ENCODE measurements around the gene LRRC14B.

DNA sequence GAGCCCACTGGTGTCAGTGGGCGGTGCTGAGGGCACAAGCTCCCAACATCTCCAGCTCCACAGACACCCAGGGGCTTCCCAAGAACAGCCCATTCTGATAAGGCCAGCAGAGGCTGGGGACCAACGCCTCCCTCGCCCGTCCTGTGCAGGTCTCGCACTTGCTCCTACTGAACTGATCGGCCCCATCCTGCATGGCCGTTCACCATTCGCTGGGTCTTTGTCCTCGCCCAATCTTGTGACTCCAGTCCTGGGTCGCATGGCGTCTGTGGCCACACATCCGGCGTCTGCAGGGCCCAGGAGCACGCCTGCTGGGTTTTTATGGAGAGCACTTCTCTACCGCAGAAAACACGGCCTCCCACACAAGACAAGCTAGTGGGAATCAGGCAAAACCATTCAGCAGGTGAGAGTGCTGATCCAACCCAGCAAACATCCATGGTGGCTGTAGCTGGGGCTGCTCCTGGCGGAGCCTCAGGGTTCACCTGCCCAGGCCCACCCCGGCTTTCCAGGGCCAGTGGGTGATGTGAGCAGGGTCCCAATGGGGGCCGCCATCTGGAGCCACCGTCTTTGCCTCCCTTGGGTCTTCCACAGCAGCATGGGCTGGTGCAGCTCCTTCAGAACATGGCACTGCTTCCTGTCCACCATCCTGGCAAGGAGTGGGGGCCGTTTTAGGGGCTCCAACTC is 7.4 kb downstream of the LRRC14B start:
- TF ChIP-seq, protein P1, sequence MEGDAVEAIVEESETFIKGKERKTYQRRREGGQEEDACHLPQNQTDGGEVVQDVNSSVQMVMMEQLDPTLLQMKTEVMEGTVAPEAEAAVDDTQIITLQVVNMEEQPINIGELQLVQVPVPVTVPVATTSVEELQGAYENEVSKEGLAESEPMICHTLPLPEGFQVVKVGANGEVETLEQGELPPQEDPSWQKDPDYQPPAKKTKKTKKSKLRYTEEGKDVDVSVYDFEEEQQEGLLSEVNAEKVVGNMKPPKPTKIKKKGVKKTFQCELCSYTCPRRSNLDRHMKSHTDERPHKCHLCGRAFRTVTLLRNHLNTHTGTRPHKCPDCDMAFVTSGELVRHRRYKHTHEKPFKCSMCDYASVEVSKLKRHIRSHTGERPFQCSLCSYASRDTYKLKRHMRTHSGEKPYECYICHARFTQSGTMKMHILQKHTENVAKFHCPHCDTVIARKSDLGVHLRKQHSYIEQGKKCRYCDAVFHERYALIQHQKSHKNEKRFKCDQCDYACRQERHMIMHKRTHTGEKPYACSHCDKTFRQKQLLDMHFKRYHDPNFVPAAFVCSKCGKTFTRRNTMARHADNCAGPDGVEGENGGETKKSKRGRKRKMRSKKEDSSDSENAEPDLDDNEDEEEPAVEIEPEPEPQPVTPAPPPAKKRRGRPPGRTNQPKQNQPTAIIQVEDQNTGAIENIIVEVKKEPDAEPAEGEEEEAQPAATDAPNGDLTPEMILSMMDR (IDR thresholded peaks at IDR 0.05): no peak
- TF ChIP-seq POLR2A (IDR thresholded peaks at IDR 0.05): no peak
- no peak for TF ChIP-seq POLR2AphosphoS5 (IDR thresholded peaks at IDR 0.05)
- no peak for TF ChIP-seq EP300 (IDR thresholded peaks at IDR 0.05)

All from sigmoid colon (tissue), 4 donors.